ENCODE data around the gene STAG1.

GRCh38 chr3:136714020-136714419 lies 38.2 kb downstream of the STAG1 start:
- TF ChIP-seq CTCF (IDR thresholded peaks at IDR 0.05 in 2 of 3, conservative IDR thresholded peaks at IDR 0.05 in 1 of 3; ENCODE audit: insufficient read depth in 2 of 3, low read depth in 1 of 3, low read length in 3 of 3) = no peak
- TF ChIP-seq CBX5 (IDR thresholded peaks at IDR 0.05; ENCODE audit: borderline replicate concordance, low read depth) = no peak
- no peak for TF ChIP-seq ZNF239 (CRISPR knock-in tag; IDR thresholded peaks at IDR 0.05)
- no peak for TF ChIP-seq YY1 (IDR thresholded peaks at IDR 0.05; ENCODE audit: borderline replicate concordance in 1 of 3, control insufficient read depth in 1 of 3, extremely low read depth in 1 of 3, insufficient read depth in 3 of 3, insufficient read length in 1 of 3, insufficient replicate concordance in 2 of 3, low read depth in 1 of 3, low read length in 2 of 3)
- TF ChIP-seq POLR2A (conservative IDR thresholded peaks at IDR 0.05) = no peak
- no peak for TF ChIP-seq CHD1 (IDR thresholded peaks at IDR 0.05; ENCODE audit: low read length)
- TF ChIP-seq ZKSCAN8 (CRISPR knock-in tag; IDR thresholded peaks at IDR 0.05) = no peak
- TF ChIP-seq POLR2AphosphoS5 (IDR thresholded peaks at IDR 0.05; ENCODE audit: control insufficient read depth, insufficient read depth, low read depth, low read length) = no peak
- TF ChIP-seq HDAC6 (IDR thresholded peaks at IDR 0.05; ENCODE audit: low read depth, low read length) = no peak
- no peak for TF ChIP-seq KLF10 (CRISPR knock-in tag; IDR thresholded peaks at IDR 0.05)
- TF ChIP-seq, protein P1, sequence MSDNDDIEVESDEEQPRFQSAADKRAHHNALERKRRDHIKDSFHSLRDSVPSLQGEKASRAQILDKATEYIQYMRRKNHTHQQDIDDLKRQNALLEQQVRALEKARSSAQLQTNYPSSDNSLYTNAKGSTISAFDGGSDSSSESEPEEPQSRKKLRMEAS (CRISPR knock-in tag; IDR thresholded peaks at IDR 0.05) = no peak

All from K562 (cell line).